ENCODE results near the gene CAST. TPM values are rescaled to one million over a fixed set of nuclear protein-coding genes. Genes with fewer than 3 reads are reported as not detected.

The CAST gene
- total and polyA plus RNA-seq, 7 experiments from 2014 or later = 31.1 to 298 (median 114) TPM

DNA sequence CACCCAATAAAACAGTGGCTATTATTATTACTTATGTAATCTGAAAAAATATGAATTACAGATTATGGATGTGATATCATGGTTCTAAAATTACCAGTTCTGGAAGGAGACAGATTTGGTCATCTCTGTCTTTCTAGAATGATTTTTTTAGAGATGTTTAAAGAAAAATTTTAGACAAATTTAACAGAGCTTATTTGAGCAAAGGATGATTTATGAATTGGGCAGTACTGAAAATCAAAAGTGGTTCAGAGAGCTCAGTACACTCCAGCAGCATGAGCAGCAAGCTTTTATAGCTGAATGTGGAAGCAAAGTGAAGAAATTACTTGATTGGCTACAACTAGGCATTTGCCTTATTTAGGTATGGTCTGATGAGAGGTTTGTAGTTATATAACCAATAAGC, 11.0 kb downstream of the CAST start:
- Histone ChIP-seq H3K36me3 (ENCODE audit: control insufficient read depth in 2 of 3, insufficient read depth in 3 of 3, low read length in 3 of 3) (peaks cover 0 to 5% (median 2%) of the 10 kb centered on the region in 3 experiments), H3K4me3 (ENCODE audit: low read length) (no peak overlapping the region), H3K27ac (ENCODE audit: low read depth, low read length) (no peak overlapping the region), H3K9me3 (ENCODE audit: control insufficient read depth in 2 of 3, low read length in 3 of 3) (no peaks in the 10 kb centered on the region), H3K4me1 (ENCODE audit: control insufficient read depth in 2 of 2, insufficient read depth in 2 of 2, low read length in 2 of 2) (peaks cover 0 to 4% of the 10 kb centered on the region in 2 donors), H3K27me3 (ENCODE audit: control insufficient read depth in 2 of 2, insufficient read depth in 2 of 2, low read length in 2 of 2) (no peaks in the 10 kb centered on the region)
- ChIA-PET POLR2A (interaction anchor here (1.9 kb wide), 1 partner anchor 10 kb away, joined by 6 read pairs; the partner anchor contains the start of gene CAST), CTCF (interaction anchor here (0.6 kb wide), 1 partner anchor 287 kb away, joined by 3 read pairs; no protein-coding TSS in a partner anchor)
- peaks cover 6 to 25% (median 21%) of the 10 kb centered on the region in 5 donors for H3K36me3 Mint-ChIP-seq
- H3K4me3 Mint-ChIP-seq = no peak overlapping the region
- H3K27me3 Mint-ChIP-seq = no peaks in the 10 kb centered on the region
- DNase-seq = no peak
- intact Hi-C loops (cut with micrococcal nuclease) = no loop called here
- peaks cover 13 to 43% (median 31%) of the 10 kb centered on the region in 7 donors for H3K4me1 Mint-ChIP-seq
- no peak for ATAC-seq
- no peaks in the 10 kb centered on the region for H3K9me3 Mint-ChIP-seq
- no peak overlapping the region for H3K27ac Mint-ChIP-seq

DNA sequence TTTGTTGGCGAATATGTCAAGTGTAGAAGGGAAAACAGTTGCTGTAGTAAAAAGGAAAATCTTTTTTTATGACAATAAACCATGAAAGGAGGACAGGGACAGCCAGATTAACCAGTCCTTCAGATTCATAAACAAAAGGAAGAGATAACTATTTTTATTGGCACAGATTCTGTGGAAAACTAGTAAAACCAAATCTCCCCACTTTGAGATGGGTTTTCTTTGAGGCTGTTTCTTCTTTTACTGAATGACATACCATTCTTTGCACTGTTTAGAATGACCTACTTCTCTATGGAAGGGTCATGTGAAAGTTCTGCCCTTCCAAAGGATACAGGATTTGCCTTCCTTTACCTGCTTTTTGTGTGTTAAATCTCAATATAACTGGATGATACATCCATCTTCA, 13.7 kb downstream of the CAST start:
- no peaks in the 10 kb centered on the region for H3K27me3 ChIP-seq (ENCODE audit: control insufficient read depth in 2 of 2, insufficient read depth in 2 of 2, low read length in 2 of 2)
- H3K4me3 ChIP-seq (ENCODE audit: low read length) = no peak overlapping the region
- no peak overlapping the region for H3K27ac ChIP-seq (ENCODE audit: low read depth, low read length)
- peaks cover 0 to 5% (median 4%) of the 10 kb centered on the region in 3 experiments for H3K36me3 ChIP-seq (ENCODE audit: control insufficient read depth in 2 of 3, insufficient read depth in 3 of 3, low read length in 3 of 3)
- H3K27me3 Mint-ChIP-seq = no peaks in the 10 kb centered on the region
- ChIA-PET POLR2A (no interaction called here), CTCF (no interaction called here)
- H3K27ac Mint-ChIP-seq = peak overlapping the region in 1 of 9 donors; percentile 6
- H3K36me3 Mint-ChIP-seq = peaks cover 6 to 33% (median 26%) of the 10 kb centered on the region in 5 donors
- no peak overlapping the region for H3K4me3 Mint-ChIP-seq
- no peak for ATAC-seq
- DNase-seq = no peak
- H3K9me3 Mint-ChIP-seq = no peaks in the 10 kb centered on the region
- peaks cover 11 to 31% (median 26%) of the 10 kb centered on the region in 7 donors for H3K4me1 Mint-ChIP-seq
- H3K4me1 ChIP-seq (ENCODE audit: control insufficient read depth in 2 of 2, insufficient read depth in 2 of 2, low read length in 2 of 2) = no peaks in the 10 kb centered on the region
- H3K9me3 ChIP-seq (ENCODE audit: control insufficient read depth in 2 of 3, low read length in 3 of 3) = no peaks in the 10 kb centered on the region
- intact Hi-C loops (cut with micrococcal nuclease) = loop anchor here in 1 of 2 donors (2.0 kb wide), 1 partner anchor 17 kb away; no protein-coding TSS in a partner anchor

DNA sequence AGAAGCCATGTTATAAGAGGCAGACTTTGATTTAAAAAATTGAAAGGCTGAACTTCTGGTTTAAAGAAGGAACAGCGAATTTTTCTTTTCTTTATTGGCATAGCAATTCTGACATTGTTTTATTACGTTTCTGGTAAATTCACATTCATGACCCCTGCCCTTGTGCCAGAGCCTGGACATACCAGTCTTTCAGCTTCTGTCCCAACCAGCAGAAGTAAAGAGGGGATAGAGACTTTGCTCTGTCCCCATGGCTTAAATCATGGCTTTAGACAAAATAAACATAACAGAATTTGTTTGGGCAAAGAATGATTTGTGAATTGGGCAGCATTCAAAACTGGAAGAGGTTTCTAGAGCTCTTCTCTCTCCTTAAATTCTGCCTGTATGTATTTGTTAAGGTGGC, 15.3 kb downstream of the CAST start:
- ChIA-PET CTCF (no interaction called here), POLR2A (no interaction called here)
- Mint-ChIP-seq H3K36me3 (peaks cover 3 to 33% (median 12%) of the 10 kb centered on the region in 5 donors), H3K27ac (no peak overlapping the region), H3K27me3 (no peaks in the 10 kb centered on the region), H3K4me1 (peaks cover 3 to 25% (median 11%) of the 10 kb centered on the region in 7 donors), H3K4me3 (no peak overlapping the region), H3K9me3 (no peaks in the 10 kb centered on the region)
- Histone ChIP-seq H3K9me3 (ENCODE audit: control insufficient read depth in 2 of 3, low read length in 3 of 3) (no peaks in the 10 kb centered on the region), H3K4me3 (ENCODE audit: low read length) (no peak overlapping the region), H3K4me1 (ENCODE audit: control insufficient read depth in 2 of 2, insufficient read depth in 2 of 2, low read length in 2 of 2) (no peaks in the 10 kb centered on the region), H3K27me3 (ENCODE audit: control insufficient read depth in 2 of 2, insufficient read depth in 2 of 2, low read length in 2 of 2) (no peaks in the 10 kb centered on the region), H3K36me3 (ENCODE audit: control insufficient read depth in 2 of 3, insufficient read depth in 3 of 3, low read length in 3 of 3) (peaks cover 0 to 5% (median 4%) of the 10 kb centered on the region in 3 experiments), H3K27ac (ENCODE audit: low read depth, low read length) (no peak overlapping the region)
- ATAC-seq = no peak
- DNase-seq = no peak
- intact Hi-C loops (cut with micrococcal nuclease) = loop anchor here in 1 of 2 donors (2.0 kb wide), 1 partner anchor 15 kb away; no protein-coding TSS in a partner anchor

DNA sequence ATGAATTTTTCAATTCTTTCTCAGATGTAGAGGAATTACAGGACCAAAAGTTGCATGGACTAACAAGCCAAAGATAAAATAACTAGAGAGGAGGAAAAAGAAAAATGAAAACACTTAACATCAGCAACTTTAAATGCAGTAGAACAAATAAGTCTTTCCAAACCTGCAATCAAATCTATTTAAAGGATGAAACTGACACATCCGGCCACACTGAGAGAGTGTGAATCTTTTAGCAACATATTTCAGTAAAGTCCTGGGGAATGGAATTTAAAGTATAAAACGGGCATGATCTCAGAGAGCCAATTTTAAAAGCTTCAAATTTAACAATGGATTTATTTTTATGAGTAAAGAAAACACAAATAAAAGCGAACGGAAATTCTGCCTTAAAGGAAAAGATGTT, 17.1 kb downstream of the CAST start:
- H3K27me3 ChIP-seq (ENCODE audit: control insufficient read depth in 2 of 2, insufficient read depth in 2 of 2, low read length in 2 of 2) = no peaks in the 10 kb centered on the region
- H3K27ac Mint-ChIP-seq = no peak overlapping the region
- ChIA-PET CTCF (interaction anchor here (1.0 kb wide), 1 partner anchor 65 kb away, joined by 3 read pairs; no protein-coding TSS in a partner anchor), POLR2A (no interaction called here)
- H3K4me1 Mint-ChIP-seq = peaks cover 5 to 28% (median 11%) of the 10 kb centered on the region in 7 donors
- no peaks in the 10 kb centered on the region for H3K9me3 ChIP-seq (ENCODE audit: control insufficient read depth in 2 of 3, low read length in 3 of 3)
- no peaks in the 10 kb centered on the region for H3K9me3 Mint-ChIP-seq
- H3K27ac ChIP-seq (ENCODE audit: low read depth, low read length) = no peak overlapping the region
- H3K36me3 ChIP-seq (ENCODE audit: control insufficient read depth in 2 of 3, insufficient read depth in 3 of 3, low read length in 3 of 3) = peaks cover 0 to 5% (median 4%) of the 10 kb centered on the region in 3 experiments
- ATAC-seq (no peak), DNase-seq (no peak)
- no peaks in the 10 kb centered on the region for H3K27me3 Mint-ChIP-seq
- no peak overlapping the region for H3K4me3 ChIP-seq (ENCODE audit: low read length)
- H3K36me3 Mint-ChIP-seq = peaks cover 3 to 39% (median 12%) of the 10 kb centered on the region in 5 donors
- no peaks in the 10 kb centered on the region for H3K4me1 ChIP-seq (ENCODE audit: control insufficient read depth in 2 of 2, insufficient read depth in 2 of 2, low read length in 2 of 2)
- intact Hi-C loops (cut with micrococcal nuclease) = no loop called here
- no peak overlapping the region for H3K4me3 Mint-ChIP-seq

DNA sequence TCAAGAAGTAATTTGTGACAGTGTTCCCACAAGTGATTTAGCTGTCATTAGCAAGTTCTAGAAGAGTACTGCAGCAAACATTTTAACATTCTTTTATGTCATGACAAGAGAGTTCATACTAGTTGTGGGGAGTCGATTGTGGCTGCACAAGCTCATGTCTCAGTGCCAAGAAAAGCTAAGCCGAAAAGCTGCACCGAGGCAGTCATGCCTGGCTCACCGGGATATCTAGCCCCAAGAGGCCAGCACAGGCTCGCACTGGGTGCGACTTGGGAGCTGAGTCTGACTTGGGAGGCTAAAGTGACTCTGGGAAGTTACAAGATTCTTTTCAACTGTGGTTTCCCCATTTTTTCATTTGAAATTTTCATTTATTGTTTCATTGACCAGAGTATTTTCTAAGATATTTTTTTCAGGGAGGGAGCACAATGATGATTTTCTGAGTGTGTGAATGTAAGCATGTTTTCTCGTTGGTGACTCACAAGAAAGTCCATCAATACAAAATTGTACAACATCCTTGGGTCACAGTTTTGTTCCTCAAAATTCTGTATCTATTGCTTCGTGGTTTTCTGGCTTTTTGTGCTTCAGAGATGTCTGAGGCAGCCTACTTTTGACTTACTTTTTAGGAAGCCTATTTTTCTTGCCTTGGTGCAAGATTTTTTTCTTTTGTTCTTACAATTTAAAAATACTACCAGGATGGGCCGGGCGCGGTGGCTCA, 18.7 kb downstream of the CAST start:
- Mint-ChIP-seq H3K27ac (no peak overlapping the region), H3K9me3 (no peaks in the 10 kb centered on the region), H3K4me3 (no peak overlapping the region), H3K27me3 (no peaks in the 10 kb centered on the region), H3K36me3 (peaks cover 2 to 37% (median 12%) of the 10 kb centered on the region in 5 donors), H3K4me1 (peaks cover 7 to 25% (median 12%) of the 10 kb centered on the region in 7 donors)
- Histone ChIP-seq H3K36me3 (ENCODE audit: control insufficient read depth in 2 of 3, insufficient read depth in 3 of 3, low read length in 3 of 3) (peaks cover 0 to 5% (median 4%) of the 10 kb centered on the region in 3 experiments), H3K27ac (ENCODE audit: low read depth, low read length) (no peak overlapping the region), H3K4me1 (ENCODE audit: control insufficient read depth in 2 of 2, insufficient read depth in 2 of 2, low read length in 2 of 2) (no peaks in the 10 kb centered on the region), H3K27me3 (ENCODE audit: control insufficient read depth in 2 of 2, insufficient read depth in 2 of 2, low read length in 2 of 2) (no peaks in the 10 kb centered on the region), H3K4me3 (ENCODE audit: low read length) (no peak overlapping the region), H3K9me3 (ENCODE audit: control insufficient read depth in 2 of 3, low read length in 3 of 3) (no peaks in the 10 kb centered on the region)
- ATAC-seq (peak; percentile 37), DNase-seq (no peak)
- ChIA-PET POLR2A (no interaction called here), CTCF (interaction anchor here (0.5 kb wide), 1 partner anchor 39 kb away, joined by 3 read pairs; no protein-coding TSS in a partner anchor)
- intact Hi-C loops (cut with micrococcal nuclease) = no loop called here

DNA sequence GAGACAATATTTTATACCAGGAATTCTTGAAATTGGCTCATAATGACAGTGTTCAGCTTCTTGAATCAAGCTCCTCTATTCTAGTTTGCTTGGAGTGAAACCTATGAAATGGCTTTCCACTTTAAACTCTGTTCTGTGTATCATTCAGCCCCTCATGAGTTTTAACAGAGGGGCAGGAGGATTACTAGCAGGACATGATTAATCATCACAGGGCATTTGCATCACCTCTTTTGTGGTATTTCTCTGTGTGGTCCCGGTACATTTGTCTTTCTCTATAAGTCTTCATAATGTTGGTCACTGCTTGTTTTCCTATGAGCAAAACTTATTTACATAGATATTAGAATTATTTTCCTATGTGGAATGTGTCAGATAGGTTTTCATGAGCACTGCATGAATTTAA, 21.2 kb downstream of the CAST start:
- Mint-ChIP-seq H3K4me1 (peaks cover 17 to 35% (median 26%) of the 10 kb centered on the region in 7 donors), H3K9me3 (no peaks in the 10 kb centered on the region), H3K27me3 (no peaks in the 10 kb centered on the region), H3K27ac (no peak overlapping the region), H3K4me3 (no peak overlapping the region), H3K36me3 (peaks cover 5 to 30% (median 11%) of the 10 kb centered on the region in 5 donors)
- DNase-seq (no peak), ATAC-seq (no peak)
- H3K27me3 ChIP-seq (ENCODE audit: control insufficient read depth in 2 of 2, insufficient read depth in 2 of 2, low read length in 2 of 2) = no peaks in the 10 kb centered on the region
- ChIA-PET CTCF (interaction anchor here (2.6 kb wide), 1 partner anchor 69 kb away, joined by 12 read pairs; no protein-coding TSS in a partner anchor), POLR2A (no interaction called here)
- H3K4me1 ChIP-seq (ENCODE audit: control insufficient read depth in 2 of 2, insufficient read depth in 2 of 2, low read length in 2 of 2) = no peaks in the 10 kb centered on the region
- no peaks in the 10 kb centered on the region for H3K9me3 ChIP-seq (ENCODE audit: control insufficient read depth in 2 of 3, low read length in 3 of 3)
- H3K4me3 ChIP-seq (ENCODE audit: low read length) = no peak overlapping the region
- intact Hi-C loops (cut with micrococcal nuclease) = no loop called here
- no peaks in the 10 kb centered on the region for H3K36me3 ChIP-seq (ENCODE audit: control insufficient read depth in 2 of 3, insufficient read depth in 3 of 3, low read length in 3 of 3)
- no peak overlapping the region for H3K27ac ChIP-seq (ENCODE audit: low read depth, low read length)
